Tibial nerve (tissue), 4 donors: ENCODE data around the gene HMGCL.

Source experiments
- EP300 ChIP-seq, 2 donors: sonication (generic); formaldehyde crosslinking; IDR thresholded peaks; one replicate each; pipeline ENCODE4 v1.6.1; 2017; ENCODE audit warnings: antibody characterized with exemption in 2 of 2, mild to moderate bottlenecking in 1 of 2
- TF ChIP-seq, protein P1 (sequence below), 5 experiments: fragments of 200-600 bp in 3 of 5; fragments of 450-650 bp in 2 of 5; sonication (generic) in 3 of 5; IDR thresholded peaks; one replicate each; pipeline ENCODE4 v1.5.1; 2016 to 2019; ENCODE audit warnings: antibody characterized with exemption in 5 of 5, mild to moderate bottlenecking in 3 of 5, moderate library complexity in 2 of 5

DNA sequence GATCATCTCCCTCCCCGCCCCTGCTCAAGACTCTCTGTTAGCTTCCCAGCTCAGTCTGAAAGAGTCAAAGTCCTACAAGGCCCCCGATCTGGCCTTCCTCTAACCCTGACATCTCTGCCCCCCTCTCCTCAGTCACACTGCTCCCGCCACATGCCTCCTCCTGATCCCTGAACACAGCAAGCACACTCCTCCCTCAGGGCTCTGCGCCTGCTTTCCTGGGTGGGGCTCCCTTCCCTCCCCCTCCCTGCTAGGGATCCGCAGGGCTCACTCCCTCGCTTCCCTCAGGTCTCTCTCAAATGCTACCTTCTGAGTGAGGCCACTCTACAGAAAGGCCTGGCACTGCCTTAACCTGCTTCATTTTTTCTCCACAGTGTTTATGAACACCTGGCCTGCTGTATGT is 18.9 kb downstream of the HMGCL start:
- TF ChIP-seq, protein P1, sequence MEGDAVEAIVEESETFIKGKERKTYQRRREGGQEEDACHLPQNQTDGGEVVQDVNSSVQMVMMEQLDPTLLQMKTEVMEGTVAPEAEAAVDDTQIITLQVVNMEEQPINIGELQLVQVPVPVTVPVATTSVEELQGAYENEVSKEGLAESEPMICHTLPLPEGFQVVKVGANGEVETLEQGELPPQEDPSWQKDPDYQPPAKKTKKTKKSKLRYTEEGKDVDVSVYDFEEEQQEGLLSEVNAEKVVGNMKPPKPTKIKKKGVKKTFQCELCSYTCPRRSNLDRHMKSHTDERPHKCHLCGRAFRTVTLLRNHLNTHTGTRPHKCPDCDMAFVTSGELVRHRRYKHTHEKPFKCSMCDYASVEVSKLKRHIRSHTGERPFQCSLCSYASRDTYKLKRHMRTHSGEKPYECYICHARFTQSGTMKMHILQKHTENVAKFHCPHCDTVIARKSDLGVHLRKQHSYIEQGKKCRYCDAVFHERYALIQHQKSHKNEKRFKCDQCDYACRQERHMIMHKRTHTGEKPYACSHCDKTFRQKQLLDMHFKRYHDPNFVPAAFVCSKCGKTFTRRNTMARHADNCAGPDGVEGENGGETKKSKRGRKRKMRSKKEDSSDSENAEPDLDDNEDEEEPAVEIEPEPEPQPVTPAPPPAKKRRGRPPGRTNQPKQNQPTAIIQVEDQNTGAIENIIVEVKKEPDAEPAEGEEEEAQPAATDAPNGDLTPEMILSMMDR (IDR thresholded peaks at IDR 0.05) = no peak
- no peak for TF ChIP-seq EP300 (IDR thresholded peaks at IDR 0.05)
